SJSA1 (cell line): ENCODE data around the gene GNAO1. TPM values are rescaled to one million over a fixed set of nuclear protein-coding genes. Genes with fewer than 3 reads are reported as not detected.

Experiments
- DNase-seq, 2 experiments: peaks; one replicate each; pipeline ENCODE4 v3.0.0-alpha.2; 2015 to 2020; ENCODE audit warnings: low spot score in 2 of 2, low read depth in 1 of 2
- H3K27ac ChIP-seq: fragments of 250-450 bp; sonication (Bioruptor Pico); 2 replicates; pipeline ENCODE4 v1.5.1; 2020; ENCODE audit warnings: mild to moderate bottlenecking, moderate library complexity
- H3K27me3 ChIP-seq: fragments of 250-450 bp; sonication (Bioruptor Pico); replicated peaks from 2 replicates; pipeline ENCODE4 v1.5.1; 2020; ENCODE audit warnings: mild to moderate bottlenecking, moderate library complexity
- H3K36me3 ChIP-seq: fragments of 250-450 bp; sonication (Bioruptor Pico); 2 replicates; pipeline ENCODE4 v1.5.1; 2020; ENCODE audit warnings: mild to moderate bottlenecking
- H3K4me1 ChIP-seq: fragments of 250-450 bp; sonication (Bioruptor Pico); replicated peaks from 2 replicates; pipeline ENCODE4 v1.6.1; 2021; ENCODE audit warnings: mild to moderate bottlenecking
- H3K4me3 ChIP-seq: fragments of 250-450 bp; sonication (Bioruptor Pico); 2 replicates; pipeline ENCODE4 v1.5.1; 2020; ENCODE audit warnings: mild to moderate bottlenecking
- H3K9me3 ChIP-seq: fragments of 250-450 bp; sonication (Bioruptor Pico); replicated peaks from 2 replicates; pipeline ENCODE4 v1.5.1; 2020; ENCODE audit warnings: mild to moderate bottlenecking
- total RNA-seq: library from RNA; depleted of rRNA; stranded (reverse); fragments of >200 nt; shearing (Covaris generic); gene quantifications from 2 replicates; pipeline ENCODE4 v1.2.3, GENCODE V29; 2014

Gene GNAO1
- total RNA-seq, 1 experiment from 2014 or later, result 5.1 TPM

GRCh38 chr16:56328276-56329022 is 137.2 kb downstream of the GNAO1 start:
- Histone ChIP-seq H3K27ac (no peak overlapping the region), H3K4me3 (no peak overlapping the region), H3K36me3 (no peaks in the 10 kb centered on the region), H3K9me3 (no peaks in the 10 kb centered on the region), H3K4me1 (no peaks in the 10 kb centered on the region; the same call in 1 of the 2 replicates), H3K27me3 (no peaks in the 10 kb centered on the region)
- no peak for DNase-seq

- no peak for DNase-seq
- no peaks in the 10 kb centered on the region for H3K36me3 ChIP-seq
- H3K9me3 ChIP-seq, result no peaks in the 10 kb centered on the region
- no peaks in the 10 kb centered on the region for H3K27me3 ChIP-seq
- no peak overlapping the region for H3K27ac ChIP-seq
- no peak overlapping the region for H3K4me3 ChIP-seq
- H3K4me1 ChIP-seq, result no peaks in the 10 kb centered on the region; the same call in 1 of the 2 replicates
Observed at GRCh38 chr16:56329887-56330286, 138.6 kb downstream of the GNAO1 start.

GRCh38 chr16:56330476-56330875 is 139.2 kb downstream of the GNAO1 start:
- no peaks in the 10 kb centered on the region for H3K36me3 ChIP-seq
- no peaks in the 10 kb centered on the region for H3K27me3 ChIP-seq
- no peak overlapping the region for H3K27ac ChIP-seq

GRCh38 chr16:56331399-56331798 is 140.1 kb downstream of the GNAO1 start:
- Histone ChIP-seq H3K9me3 (no peaks in the 10 kb centered on the region), H3K4me1 (no peaks in the 10 kb centered on the region; the same call in 1 of the 2 replicates), H3K27ac (no peak overlapping the region), H3K4me3 (no peak overlapping the region), H3K27me3 (no peaks in the 10 kb centered on the region), H3K36me3 (peaks cover 4% of the 10 kb centered on the region; the same call in 1 of the 2 replicates)
- no peak for DNase-seq

More at GRCh38 chr16:56330476-56330875, 139.2 kb downstream of the GNAO1 start:
- no peaks in the 10 kb centered on the region; the same call in 1 of the 2 replicates for H3K4me1 ChIP-seq
- no peak for DNase-seq
- H3K9me3 ChIP-seq, result no peaks in the 10 kb centered on the region
- H3K4me3 ChIP-seq, result no peak overlapping the region

- H3K9me3 ChIP-seq, result no peaks in the 10 kb centered on the region
- no peaks in the 10 kb centered on the region for H3K4me1 ChIP-seq
- H3K27ac ChIP-seq, result no peak overlapping the region
- H3K4me3 ChIP-seq, result no peak overlapping the region
- H3K36me3 ChIP-seq, result peaks cover 4% of the 10 kb centered on the region; the same call in 1 of the 2 replicates
- no peaks in the 10 kb centered on the region for H3K27me3 ChIP-seq
- DNase-seq, result no peak
Observed at GRCh38 chr16:56331915-56332314, 140.6 kb downstream of the GNAO1 start.

- H3K27me3 ChIP-seq, result no peaks in the 10 kb centered on the region
- no peak overlapping the region for H3K27ac ChIP-seq
- H3K9me3 ChIP-seq, result no peaks in the 10 kb centered on the region
- H3K4me1 ChIP-seq, result no peaks in the 10 kb centered on the region
- DNase-seq, result peak; percentile 15 to 69
- no peak overlapping the region for H3K4me3 ChIP-seq
- H3K36me3 ChIP-seq, result peaks cover 4% of the 10 kb centered on the region; the same call in 1 of the 2 replicates
Observed at GRCh38 chr16:56332464-56333079, 141.3 kb downstream of the GNAO1 start.

GRCh38 chr16:56334761-56335160 is 143.5 kb downstream of the GNAO1 start:
- Histone ChIP-seq H3K4me3 (no peak overlapping the region), H3K9me3 (no peaks in the 10 kb centered on the region), H3K36me3 (peaks cover 4% of the 10 kb centered on the region; the same call in 1 of the 2 replicates), H3K27ac (no peak overlapping the region), H3K4me1 (no peaks in the 10 kb centered on the region), H3K27me3 (no peaks in the 10 kb centered on the region)
- DNase-seq, result no peak

- no peak for DNase-seq
- H3K4me1 ChIP-seq, result no peaks in the 10 kb centered on the region
- no peaks in the 10 kb centered on the region for H3K9me3 ChIP-seq
- peaks cover 4% of the 10 kb centered on the region; the same call in 1 of the 2 replicates for H3K36me3 ChIP-seq
- H3K27me3 ChIP-seq, result no peaks in the 10 kb centered on the region
- H3K27ac ChIP-seq, result no peak overlapping the region
- no peak overlapping the region for H3K4me3 ChIP-seq
Observed at GRCh38 chr16:56336071-56336688, 144.9 kb downstream of the GNAO1 start.

GRCh38 chr16:56336711-56337110 is 145.4 kb downstream of the GNAO1 start:
- no peaks in the 10 kb centered on the region for H3K27me3 ChIP-seq
- peaks cover 4% of the 10 kb centered on the region; the same call in 1 of the 2 replicates for H3K36me3 ChIP-seq
- H3K9me3 ChIP-seq, result no peaks in the 10 kb centered on the region
- DNase-seq, result no peak
- no peak overlapping the region for H3K27ac ChIP-seq
- no peak overlapping the region for H3K4me3 ChIP-seq
- no peaks in the 10 kb centered on the region for H3K4me1 ChIP-seq

GRCh38 chr16:56337131-56337857 is 146.0 kb downstream of the GNAO1 start:
- Histone ChIP-seq H3K27me3 (no peaks in the 10 kb centered on the region), H3K27ac (no peak overlapping the region), H3K9me3 (no peaks in the 10 kb centered on the region), H3K4me1 (no peaks in the 10 kb centered on the region), H3K36me3 (peaks cover 4% of the 10 kb centered on the region; the same call in 1 of the 2 replicates), H3K4me3 (no peak overlapping the region)
- no peak for DNase-seq

- Histone ChIP-seq H3K4me1 (no peaks in the 10 kb centered on the region), H3K27me3 (no peaks in the 10 kb centered on the region), H3K4me3 (no peak overlapping the region), H3K36me3 (peaks cover 4% of the 10 kb centered on the region; the same call in 1 of the 2 replicates), H3K9me3 (no peaks in the 10 kb centered on the region), H3K27ac (no peak overlapping the region)
- DNase-seq, result no peak
Observed at GRCh38 chr16:56337858-56338325, 146.6 kb downstream of the GNAO1 start.

GRCh38 chr16:56338566-56339318 is 147.5 kb downstream of the GNAO1 start:
- Histone ChIP-seq H3K9me3 (no peaks in the 10 kb centered on the region), H3K36me3 (peaks cover 4% of the 10 kb centered on the region; the same call in 1 of the 2 replicates), H3K4me1 (peaks cover 2% of the 10 kb centered on the region; the same call in 1 of the 2 replicates), H3K27me3 (no peaks in the 10 kb centered on the region), H3K27ac (no peak overlapping the region), H3K4me3 (no peak overlapping the region)
- no peak for DNase-seq
